K562 (cell line): ENCODE results near the gene TBC1D2. TPM values are rescaled to one million over a fixed set of nuclear protein-coding genes. Genes with fewer than 3 reads are reported as not detected.

ENCODE experiments used
- CBFA2T2 ChIP-seq: fragments of 450-650 bp; conservative IDR thresholded peaks from 2 replicates; pipeline ENCODE4 v1.6.1; 2017; ENCODE audit warnings: mild to moderate bottlenecking
- GTF2E2 ChIP-seq: fragments of 200-800 bp; sonication (Bioruptor generic); IDR thresholded peaks from 2 replicates; pipeline ENCODE4 v1.6.1; 2016; ENCODE audit warnings: missing genetic modification characterization, missing compliant biosample characterization
- HDAC1 ChIP-seq, 2 experiments: fragments of 450-650 bp; IDR thresholded peaks; 2 replicates each; pipeline ENCODE4 v1.6.1; 2016 to 2017; ENCODE audit warnings: inconsistent platforms in 1 of 2, mild to moderate bottlenecking in 1 of 2, moderate library complexity in 1 of 2
- MIER1 ChIP-seq: fragments of 450-650 bp; IDR thresholded peaks from 2 replicates; pipeline ENCODE4 v1.6.1; 2016; ENCODE audit warnings: antibody characterized with exemption, mild to moderate bottlenecking, low read depth
- NCOA2 ChIP-seq, 2 experiments: fragments of 450-650 bp; IDR thresholded peaks; 2 replicates each; pipeline ENCODE4 v1.6.1; 2018; ENCODE audit warnings: mild to moderate bottlenecking in 2 of 2, moderate library complexity in 1 of 2; ENCODE audit not compliant: partially characterized antibody in 2 of 2
- RAD21 ChIP-seq, 2 experiments: fragments of 250-450 bp in 1 of 2; fragments of 450-650 bp in 1 of 2; sonication (Bioruptor Pico) in 1 of 2; formaldehyde crosslinking in 1 of 2; IDR thresholded peaks in 1 of 2; conservative IDR thresholded peaks in 1 of 2; 2 replicates each; pipeline versions ENCODE4 v1.4.0 to v1.8.0; 2020 to 2022; ENCODE audit warnings: mild to moderate bottlenecking in 2 of 2, moderate library complexity in 1 of 2
- RBFOX2 ChIP-seq: fragments of 200-400 bp; formaldehyde crosslinking; IDR thresholded peaks from 2 replicates; pipeline ENCODE4 v1.6.1; 2017; ENCODE audit warnings: low read depth, mild to moderate bottlenecking, low read length, moderate library complexity
- RBM17 ChIP-seq: fragments of 200-400 bp; formaldehyde crosslinking; IDR thresholded peaks from 2 replicates; pipeline ENCODE4 v1.6.1; 2017; ENCODE audit warnings: low read depth, mild to moderate bottlenecking, low read length, borderline replicate concordance
- RFX5 ChIP-seq: IDR thresholded peaks from 2 replicates; pipeline ENCODE4 v1.6.1; 2011; ENCODE audit warnings: low read depth, mild to moderate bottlenecking, improper control_type of control experiment, low read length
- SMAD3 ChIP-seq: fragments of 450-650 bp; formaldehyde crosslinking; conservative IDR thresholded peaks from 2 replicates; pipeline ENCODE4 v1.4.0; 2020; ENCODE audit warnings: mild to moderate bottlenecking
- STAT5A ChIP-seq: IDR thresholded peaks from 2 replicates; pipeline ENCODE4 v1.6.1; 2012; ENCODE audit warnings: low read length, inconsistent platforms, borderline replicate concordance
- SUPT5H ChIP-seq: fragments of 450-650 bp; IDR thresholded peaks from 2 replicates; pipeline ENCODE4 v1.6.1; 2016
- TAF7 ChIP-seq: fragments of 450-650 bp; IDR thresholded peaks from 2 replicates; pipeline ENCODE4 v1.6.1; 2016; ENCODE audit warnings: missing genetic modification characterization, missing compliant biosample characterization
- TCF7 ChIP-seq: sonication (generic); IDR thresholded peaks from 2 replicates; pipeline ENCODE4 v1.6.1; 2016; ENCODE audit warnings: antibody characterized with exemption, borderline replicate concordance
- ZFP30 ChIP-seq: fragments of 250-450 bp; sonication (Bioruptor Pico); IDR thresholded peaks from 2 replicates; pipeline ENCODE4 v1.8.0; 2022; ENCODE audit warnings: moderate library complexity, mild to moderate bottlenecking, inconsistent platforms, borderline replicate concordance
- polyA plus RNA-seq, 8 experiments: library from polyadenylated mRNA; depleted of rRNA in 4 of 8; stranded (reverse) in 5 of 8; unstranded in 3 of 8; fragments of >200 nt; fragmentation: Nextera tagmentation in 2 of 8; fragmentation: Illumina TruSeq in 1 of 8; extraction: Ambion mirVana in 2 of 8; extraction: Trizol in 1 of 8; gene quantifications; 2 replicates each; pipeline versions ENCODE4 v1.2.1 to v1.2.3, GENCODE V29; 2011 to 2014; ENCODE audit warnings: inconsistent platforms in 1 of 8, missing spikeins in 1 of 8
- total RNA-seq, 7 experiments: library from RNA; depleted of rRNA in 6 of 7; stranded (reverse); fragments of >200 nt in 6 of 7; fragmentation: Illumina TruSeq in 2 of 7; extraction: Trizol in 2 of 7; gene quantifications; 2 replicates each; pipeline versions ENCODE4 v1.2.1 to v1.2.3, GENCODE V29; 2011 to 2021; ENCODE audit warnings: low replicate concordance in 1 of 7
- TF ChIP-seq, protein P1 (sequence below): fragments of 450-650 bp; formaldehyde crosslinking; IDR thresholded peaks from 2 replicates; pipeline ENCODE4 v1.4.0; 2020; ENCODE audit warnings: mild to moderate bottlenecking, moderate library complexity
- TF ChIP-seq, protein P2 (sequence below), 2 experiments: fragments of 200-800 bp in 1 of 2; sonication (Bioruptor generic) in 1 of 2; sonication (generic) in 1 of 2; formaldehyde crosslinking in 1 of 2; IDR thresholded peaks in 1 of 2; conservative IDR thresholded peaks in 1 of 2; 2 replicates each; pipeline versions ENCODE4 v1.5.0 to v1.6.1; 2016 to 2020; ENCODE audit warnings: missing compliant biosample characterization in 1 of 2, missing genetic modification characterization in 1 of 2, missing genetic modification reagents in 1 of 2
- TF ChIP-seq, protein P3 (sequence below), 3 experiments: fragments of 200-800 bp in 1 of 3; fragments of 250-450 bp in 1 of 3; fragments of 450-650 bp in 1 of 3; sonication (Bioruptor Pico) in 1 of 3; sonication (Bioruptor generic) in 1 of 3; formaldehyde crosslinking in 1 of 3; IDR thresholded peaks; 2 replicates each; pipeline versions ENCODE4 v1.6.1 to v1.8.0; 2016 to 2022; ENCODE audit warnings: mild to moderate bottlenecking in 2 of 3, missing genetic modification characterization in 2 of 3, missing compliant biosample characterization in 1 of 3, moderate library complexity in 1 of 3
- TF ChIP-seq, protein P4 (sequence below): fragments of 250-450 bp; sonication (Bioruptor Pico); IDR thresholded peaks from 2 replicates; pipeline ENCODE4 v1.8.0; 2022; ENCODE audit warnings: inconsistent platforms, mild to moderate bottlenecking, moderate library complexity, borderline replicate concordance

Gene TBC1D2
- total and polyA plus RNA-seq, 9 of the 15 experiments (the other 6 are each of a cell fraction or from before 2014, with no cell fraction given) = 0.10 to 7.0 (median 2.5) TPM

DNA sequence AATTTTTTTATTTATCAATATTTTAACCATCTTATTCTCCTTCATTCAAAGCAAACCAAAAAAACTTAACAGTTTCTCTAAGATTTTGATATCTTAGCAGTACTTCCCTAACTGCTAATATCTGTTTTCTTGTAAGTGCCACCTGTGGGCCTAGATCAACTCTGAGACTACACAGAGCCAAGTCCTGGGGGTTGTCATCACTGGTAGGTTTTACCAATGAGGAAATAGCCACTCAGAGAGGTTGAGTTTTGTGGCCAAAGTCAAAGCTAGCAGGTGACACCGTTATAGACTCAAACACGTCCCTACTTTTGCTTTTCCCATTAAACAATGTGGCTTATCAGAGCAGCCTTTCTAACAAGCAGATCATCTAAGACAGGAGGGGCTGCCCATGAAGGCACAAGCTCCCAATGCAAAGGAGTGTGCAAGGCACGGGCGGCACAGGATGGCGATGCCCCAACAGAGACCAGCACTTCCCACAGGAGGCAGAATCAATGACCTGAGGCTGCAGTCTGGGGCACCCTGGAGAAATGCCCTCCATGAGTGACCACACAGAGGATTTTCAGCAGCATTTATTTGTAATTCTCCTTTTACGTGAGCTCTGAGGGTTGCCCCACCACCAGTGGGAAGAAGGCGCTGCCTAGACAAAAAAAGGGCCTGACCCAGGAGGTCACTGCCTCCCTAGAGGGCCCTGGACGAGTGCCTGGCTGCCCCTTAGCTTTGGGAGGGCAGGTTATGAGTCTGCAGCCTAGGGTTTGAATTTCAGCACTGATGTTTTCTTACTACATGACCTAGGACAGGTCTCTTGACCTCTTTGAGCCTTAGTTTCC lies 7.4 kb downstream of the TBC1D2 start (continued):
- TF ChIP-seq RAD21 (CRISPR knock-in tag; conservative IDR thresholded peaks at IDR 0.05 in 1 of 2, IDR thresholded peaks at IDR 0.05 in 1 of 2) (no peak), TAF7 (tag) (no peak), CBFA2T2 (no peak), SUPT5H (no peak), SMAD3 (CRISPR knock-in tag) (no peak), NCOA2 (IDR thresholded peaks at IDR 0.05; ENCODE audit: partially characterized antibody in 2 of 2) (no peak), RBM17 (no peak), GTF2E2 (tag) (0 out of 2 replicates have a peak, but pooled peaks have one; percentile 2), HDAC1 (IDR thresholded peaks at IDR 0.05) (no peak), ZFP30 (CRISPR knock-in tag) (no peak), MIER1 (no peak), STAT5A (no peak), RFX5 (no peak), TCF7 (no peak), RBFOX2 (no peak)
- TF ChIP-seq, protein P1, sequence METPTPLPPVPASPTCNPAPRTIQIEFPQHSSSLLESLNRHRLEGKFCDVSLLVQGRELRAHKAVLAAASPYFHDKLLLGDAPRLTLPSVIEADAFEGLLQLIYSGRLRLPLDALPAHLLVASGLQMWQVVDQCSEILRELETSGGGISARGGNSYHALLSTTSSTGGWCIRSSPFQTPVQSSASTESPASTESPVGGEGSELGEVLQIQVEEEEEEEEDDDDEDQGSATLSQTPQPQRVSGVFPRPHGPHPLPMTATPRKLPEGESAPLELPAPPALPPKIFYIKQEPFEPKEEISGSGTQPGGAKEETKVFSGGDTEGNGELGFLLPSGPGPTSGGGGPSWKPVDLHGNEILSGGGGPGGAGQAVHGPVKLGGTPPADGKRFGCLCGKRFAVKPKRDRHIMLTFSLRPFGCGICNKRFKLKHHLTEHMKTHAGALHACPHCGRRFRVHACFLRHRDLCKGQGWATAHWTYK (CRISPR knock-in tag) = no peak
- TF ChIP-seq, protein P2, sequence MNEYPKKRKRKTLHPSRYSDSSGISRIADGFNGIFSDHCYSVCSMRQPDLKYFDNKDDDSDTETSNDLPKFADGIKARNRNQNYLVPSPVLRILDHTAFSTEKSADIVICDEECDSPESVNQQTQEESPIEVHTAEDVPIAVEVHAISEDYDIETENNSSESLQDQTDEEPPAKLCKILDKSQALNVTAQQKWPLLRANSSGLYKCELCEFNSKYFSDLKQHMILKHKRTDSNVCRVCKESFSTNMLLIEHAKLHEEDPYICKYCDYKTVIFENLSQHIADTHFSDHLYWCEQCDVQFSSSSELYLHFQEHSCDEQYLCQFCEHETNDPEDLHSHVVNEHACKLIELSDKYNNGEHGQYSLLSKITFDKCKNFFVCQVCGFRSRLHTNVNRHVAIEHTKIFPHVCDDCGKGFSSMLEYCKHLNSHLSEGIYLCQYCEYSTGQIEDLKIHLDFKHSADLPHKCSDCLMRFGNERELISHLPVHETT (CRISPR knock-in tag; conservative IDR thresholded peaks at IDR 0.05 in 1 of 2, IDR thresholded peaks at IDR 0.05 in 1 of 2) = peak in 1 of 2 experiments; percentile 3; a peak in 1 of 4 replicates
- TF ChIP-seq, protein P3, sequence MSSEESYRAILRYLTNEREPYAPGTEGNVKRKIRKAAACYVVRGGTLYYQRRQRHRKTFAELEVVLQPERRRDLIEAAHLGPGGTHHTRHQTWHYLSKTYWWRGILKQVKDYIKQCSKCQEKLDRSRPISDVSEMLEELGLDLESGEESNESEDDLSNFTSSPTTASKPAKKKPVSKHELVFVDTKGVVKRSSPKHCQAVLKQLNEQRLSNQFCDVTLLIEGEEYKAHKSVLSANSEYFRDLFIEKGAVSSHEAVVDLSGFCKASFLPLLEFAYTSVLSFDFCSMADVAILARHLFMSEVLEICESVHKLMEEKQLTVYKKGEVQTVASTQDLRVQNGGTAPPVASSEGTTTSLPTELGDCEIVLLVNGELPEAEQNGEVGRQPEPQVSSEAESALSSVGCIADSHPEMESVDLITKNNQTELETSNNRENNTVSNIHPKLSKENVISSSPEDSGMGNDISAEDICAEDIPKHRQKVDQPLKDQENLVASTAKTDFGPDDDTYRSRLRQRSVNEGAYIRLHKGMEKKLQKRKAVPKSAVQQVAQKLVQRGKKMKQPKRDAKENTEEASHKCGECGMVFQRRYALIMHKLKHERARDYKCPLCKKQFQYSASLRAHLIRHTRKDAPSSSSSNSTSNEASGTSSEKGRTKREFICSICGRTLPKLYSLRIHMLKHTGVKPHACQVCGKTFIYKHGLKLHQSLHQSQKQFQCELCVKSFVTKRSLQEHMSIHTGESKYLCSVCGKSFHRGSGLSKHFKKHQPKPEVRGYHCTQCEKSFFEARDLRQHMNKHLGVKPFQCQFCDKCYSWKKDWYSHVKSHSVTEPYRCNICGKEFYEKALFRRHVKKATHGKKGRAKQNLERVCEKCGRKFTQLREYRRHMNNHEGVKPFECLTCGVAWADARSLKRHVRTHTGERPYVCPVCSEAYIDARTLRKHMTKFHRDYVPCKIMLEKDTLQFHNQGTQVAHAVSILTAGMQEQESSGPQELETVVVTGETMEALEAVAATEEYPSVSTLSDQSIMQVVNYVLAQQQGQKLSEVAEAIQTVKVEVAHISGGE (CRISPR knock-in tag; IDR thresholded peaks at IDR 0.05) = 0 out of 6 replicates have a peak, but pooled peaks of 1 of the 3 experiments have one; percentile 34
- TF ChIP-seq, protein P4, sequence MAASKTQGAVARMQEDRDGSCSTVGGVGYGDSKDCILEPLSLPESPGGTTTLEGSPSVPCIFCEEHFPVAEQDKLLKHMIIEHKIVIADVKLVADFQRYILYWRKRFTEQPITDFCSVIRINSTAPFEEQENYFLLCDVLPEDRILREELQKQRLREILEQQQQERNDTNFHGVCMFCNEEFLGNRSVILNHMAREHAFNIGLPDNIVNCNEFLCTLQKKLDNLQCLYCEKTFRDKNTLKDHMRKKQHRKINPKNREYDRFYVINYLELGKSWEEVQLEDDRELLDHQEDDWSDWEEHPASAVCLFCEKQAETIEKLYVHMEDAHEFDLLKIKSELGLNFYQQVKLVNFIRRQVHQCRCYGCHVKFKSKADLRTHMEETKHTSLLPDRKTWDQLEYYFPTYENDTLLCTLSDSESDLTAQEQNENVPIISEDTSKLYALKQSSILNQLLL (CRISPR knock-in tag) = no peak
